ENCODE measurements around the gene ZNF33B. TPM values are rescaled to one million over a fixed set of nuclear protein-coding genes. Genes with fewer than 3 reads are reported as not detected.

The ZNF33B gene
- total RNA-seq, 8 experiments from 2014 or later, result 11.5 to 38.2 (median 28.8) TPM

GRCh38 chr10:42640610-42641229, 2.4 kb upstream of the ZNF33B start:
- no peak for ATAC-seq (replicated peaks in 6 of 8)
- H3K4me3 ChIP-seq, result no peak overlapping the region
- H3K27ac ChIP-seq, result no peak overlapping the region
- peaks cover 0 to 9% of the 10 kb centered on the region in 2 donors for H3K4me1 ChIP-seq (replicated peaks in 1 of 2)
- in situ Hi-C loops (cut with MboI; ENCODE audit: low pct_unique_long_range_greater_than_20kb in 2 of 9, low sequenced_read_pairs in 9 of 9, unreplicated experiment in 9 of 9), result no loop called here
- 33 to 100% (median 74%) methylated on average over 1 to 8 of the region's 8 CpGs; no CpG with 5 or more reads in 1 of the 10 experiments for WGBS, 10 experiments

- Histone ChIP-seq H3K4me3 (peak overlapping the region; percentile 60 to 94 (median 81)), H3K4me1 (replicated peaks in 1 of 2) (peaks cover 0 to 9% of the 10 kb centered on the region in 2 donors), H3K27ac (peak overlapping the region in 1 of 2 donors; percentile 97)
- no peak for ATAC-seq (replicated peaks in 6 of 8)
- in situ Hi-C loops (cut with MboI; ENCODE audit: low pct_unique_long_range_greater_than_20kb in 2 of 9, low sequenced_read_pairs in 9 of 9, unreplicated experiment in 9 of 9), result no loop called here
- WGBS, 10 experiments, result 0 to 14% (median 3%) methylated on average over 1 to 5 of the region's 6 CpGs; no CpG with 5 or more reads in 2 of the 10 experiments
Measured at GRCh38 chr10:42638821-42639270, 476 bp upstream of the ZNF33B start.

GRCh38 chr10:42637648-42638054, 719 bp downstream of the ZNF33B start:
- WGBS, 10 experiments, result 35 to 100% (median 45%) methylated on average over 1 to 8 of the region's 10 CpGs; no CpG with 5 or more reads in 1 of the 10 experiments
- no peak for ATAC-seq (replicated peaks in 6 of 8)
- Histone ChIP-seq H3K27ac (peak overlapping the region in 1 of 2 donors; percentile 97), H3K4me3 (peak overlapping the region; percentile 60 to 94 (median 81)), H3K4me1 (replicated peaks in 1 of 2) (peaks cover 0 to 9% of the 10 kb centered on the region in 2 donors)
- in situ Hi-C loops (cut with MboI; ENCODE audit: low pct_unique_long_range_greater_than_20kb in 2 of 9, low sequenced_read_pairs in 9 of 9, unreplicated experiment in 9 of 9), result no loop called here

- in situ Hi-C loops (cut with MboI; ENCODE audit: low pct_unique_long_range_greater_than_20kb in 2 of 9, low sequenced_read_pairs in 9 of 9, unreplicated experiment in 9 of 9), result no loop called here
- Histone ChIP-seq H3K4me3 (peak overlapping the region; percentile 60 to 94 (median 81)), H3K27ac (no peak overlapping the region), H3K4me1 (replicated peaks in 1 of 2) (peaks cover 0 to 9% of the 10 kb centered on the region in 2 donors)
- no peak for ATAC-seq (replicated peaks in 6 of 8)
- 39 to 88% (median 75%) methylated on average over 1 to 3 of the region's 3 CpGs; no CpG with 5 or more reads in 1 of the 10 experiments for WGBS, 10 experiments
Measured at GRCh38 chr10:42637142-42637541, 1.2 kb downstream of the ZNF33B start.

- in situ Hi-C loops (cut with MboI; ENCODE audit: low pct_unique_long_range_greater_than_20kb in 2 of 9, low sequenced_read_pairs in 9 of 9, unreplicated experiment in 9 of 9), result no loop called here
- no peak for ATAC-seq (replicated peaks in 6 of 8)
- Histone ChIP-seq H3K4me3 (no peak overlapping the region), H3K27ac (no peak overlapping the region), H3K4me1 (replicated peaks in 1 of 2) (peaks cover 0 to 9% of the 10 kb centered on the region in 2 donors)
- WGBS, 10 experiments, result 100% methylated on average over 1 to 3 of the region's 4 CpGs; no CpG with 5 or more reads in 7 of the 10 experiments
Measured at GRCh38 chr10:42635098-42635497, 3.3 kb downstream of the ZNF33B start.

GRCh38 chr10:42632564-42632963, 5.8 kb downstream of the ZNF33B start:
- Histone ChIP-seq H3K4me1 (replicated peaks in 1 of 2) (peaks cover 0 to 9% of the 10 kb centered on the region in 2 donors), H3K27ac (no peak overlapping the region), H3K4me3 (no peak overlapping the region)
- in situ Hi-C loops (cut with MboI; ENCODE audit: low pct_unique_long_range_greater_than_20kb in 2 of 9, low sequenced_read_pairs in 9 of 9, unreplicated experiment in 9 of 9), result no loop called here
- ATAC-seq (replicated peaks in 6 of 8), result no peak
- 65 to 100% (median 94%) methylated on average over 2 to 3 of the region's 3 CpGs; no CpG with 5 or more reads in 2 of the 10 experiments for WGBS, 10 experiments

- H3K27ac ChIP-seq, result no peak overlapping the region
- H3K4me1 ChIP-seq (replicated peaks in 1 of 2), result no peaks in the 10 kb centered on the region
- H3K4me3 ChIP-seq, result no peak overlapping the region
- WGBS, 10 experiments, result 0 to 100% (median 89%) methylated on average over 1 of the region's 1 CpG; no CpG with 5 or more reads in 2 of the 10 experiments
- ATAC-seq (replicated peaks in 6 of 8), result no peak
- in situ Hi-C loops (cut with MboI; ENCODE audit: low pct_unique_long_range_greater_than_20kb in 2 of 9, low sequenced_read_pairs in 9 of 9, unreplicated experiment in 9 of 9), result no loop called here
Measured at GRCh38 chr10:42630537-42631134, 7.7 kb downstream of the ZNF33B start.

GRCh38 chr10:42623929-42624328, 14.4 kb downstream of the ZNF33B start:
- Histone ChIP-seq H3K4me1 (replicated peaks in 1 of 2) (no peaks in the 10 kb centered on the region), H3K27ac (no peak overlapping the region), H3K4me3 (no peak overlapping the region)
- 90 to 100% (median 100%) methylated on average over 1 to 3 of the region's 4 CpGs; no CpG with 5 or more reads in 7 of the 10 experiments for WGBS, 10 experiments
- no peak for ATAC-seq (replicated peaks in 6 of 8)
- in situ Hi-C loops (cut with MboI; ENCODE audit: low pct_unique_long_range_greater_than_20kb in 2 of 9, low sequenced_read_pairs in 9 of 9, unreplicated experiment in 9 of 9), result no loop called here

GRCh38 chr10:42618424-42618823, 19.9 kb downstream of the ZNF33B start:
- H3K4me1 ChIP-seq (replicated peaks in 1 of 2), result no peaks in the 10 kb centered on the region
- in situ Hi-C loops (cut with MboI; ENCODE audit: low pct_unique_long_range_greater_than_20kb in 2 of 9, low sequenced_read_pairs in 9 of 9, unreplicated experiment in 9 of 9), result no loop called here
- no peak overlapping the region for H3K27ac ChIP-seq
- 77 to 100% (median 91%) methylated on average over 2 to 4 of the region's 4 CpGs; no CpG with 5 or more reads in 1 of the 10 experiments for WGBS, 10 experiments
- H3K4me3 ChIP-seq, result no peak overlapping the region
- no peak for ATAC-seq (replicated peaks in 6 of 8)

GRCh38 chr10:42615419-42615818, 23.0 kb downstream of the ZNF33B start:
- WGBS, 10 experiments, result 50 to 100% (median 100%) methylated on average over 1 to 3 of the region's 3 CpGs; no CpG with 5 or more reads in 5 of the 10 experiments
- in situ Hi-C loops (cut with MboI; ENCODE audit: low pct_unique_long_range_greater_than_20kb in 2 of 9, low sequenced_read_pairs in 9 of 9, unreplicated experiment in 9 of 9), result no loop called here
- peak in 3 of 8 experiments; percentile 80 to 98 (median 96) for ATAC-seq (replicated peaks in 6 of 8)

GRCh38 chr10:42609872-42610271, 28.5 kb downstream of the ZNF33B start:
- no peak for ATAC-seq (replicated peaks in 6 of 8)
- H3K27ac ChIP-seq, result no peak overlapping the region
- H3K4me1 ChIP-seq (replicated peaks in 1 of 2), result no peaks in the 10 kb centered on the region
- 80 to 100% (median 88%) methylated on average over 1 of the region's 1 CpG; no CpG with 5 or more reads in 5 of the 10 experiments for WGBS, 10 experiments
- in situ Hi-C loops (cut with MboI; ENCODE audit: low pct_unique_long_range_greater_than_20kb in 2 of 9, low sequenced_read_pairs in 9 of 9, unreplicated experiment in 9 of 9), result no loop called here
- no peak overlapping the region for H3K4me3 ChIP-seq

More at GRCh38 chr10:42615419-42615818, 23.0 kb downstream of the ZNF33B start:
- H3K4me1 ChIP-seq (replicated peaks in 1 of 2), result no peaks in the 10 kb centered on the region
- H3K4me3 ChIP-seq, result no peak overlapping the region
- H3K27ac ChIP-seq, result no peak overlapping the region

GRCh38 chr10:42598249-42598873, 40.0 kb downstream of the ZNF33B start:
- H3K27ac ChIP-seq, result no peak overlapping the region
- in situ Hi-C loops (cut with MboI; ENCODE audit: low pct_unique_long_range_greater_than_20kb in 2 of 9, low sequenced_read_pairs in 9 of 9, unreplicated experiment in 9 of 9), result no loop called here
- 63 to 100% (median 95%) methylated on average over 1 to 4 of the region's 4 CpGs for WGBS, 10 experiments
- no peaks in the 10 kb centered on the region for H3K4me1 ChIP-seq (replicated peaks in 1 of 2)
- no peak overlapping the region for H3K4me3 ChIP-seq
- no peak for ATAC-seq (replicated peaks in 6 of 8)

GRCh38 chr10:42596196-42596595, 42.2 kb downstream of the ZNF33B start:
- H3K4me1 ChIP-seq (replicated peaks in 1 of 2), result no peaks in the 10 kb centered on the region
- H3K4me3 ChIP-seq, result no peak overlapping the region
- ATAC-seq (replicated peaks in 6 of 8), result no peak
- in situ Hi-C loops (cut with MboI; ENCODE audit: low pct_unique_long_range_greater_than_20kb in 2 of 9, low sequenced_read_pairs in 9 of 9, unreplicated experiment in 9 of 9), result no loop called here
- H3K27ac ChIP-seq, result no peak overlapping the region
